GM13976 (cell line): ENCODE data around the gene PLPP4.

Experiments
- DNase-seq: peaks from one replicate; pipeline ENCODE4 v3.0.0; 2012; ENCODE audit warnings: low spot score
- in situ Hi-C: fragments of 300-500 bp; cut with MboI; formaldehyde crosslinking; loops from one replicate; pipeline ENCODE4 v1.12.0; 2022; ENCODE audit warnings: low sequenced_read_pairs, mixed read lengths, inconsistent platforms; ENCODE audit not compliant: unreplicated experiment
- TF ChIP-seq, protein P1 (sequence below): IDR thresholded peaks from 2 replicates; pipeline ENCODE4 v1.5.1; 2012; ENCODE audit warnings: borderline replicate concordance, mild to moderate bottlenecking; ENCODE audit not compliant: insufficient read depth; ENCODE audit errors: extremely low read depth, missing control alignments, control extremely low read depth

PLPP4 gene

DNA sequence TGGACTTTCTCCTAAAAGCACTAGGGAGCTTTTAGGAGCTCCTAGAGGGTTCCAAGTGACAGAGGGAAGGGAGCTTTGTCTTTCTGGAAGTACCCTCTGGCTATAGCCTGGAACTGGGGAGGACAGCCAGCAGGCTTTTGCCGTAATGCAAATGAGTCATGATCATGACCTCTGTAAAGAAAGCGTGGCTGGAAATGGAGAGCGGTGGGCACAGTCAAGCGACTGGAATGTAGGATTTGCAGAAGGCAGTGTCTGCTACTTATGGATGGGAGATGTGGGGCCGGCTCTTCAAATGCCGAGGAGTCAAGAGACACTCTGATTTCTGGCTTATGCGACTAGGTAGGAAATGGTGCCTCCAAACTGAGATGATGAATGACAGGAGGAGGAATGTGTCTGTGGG, 34.6 kb upstream of the PLPP4 start:
- TF ChIP-seq, protein P1, sequence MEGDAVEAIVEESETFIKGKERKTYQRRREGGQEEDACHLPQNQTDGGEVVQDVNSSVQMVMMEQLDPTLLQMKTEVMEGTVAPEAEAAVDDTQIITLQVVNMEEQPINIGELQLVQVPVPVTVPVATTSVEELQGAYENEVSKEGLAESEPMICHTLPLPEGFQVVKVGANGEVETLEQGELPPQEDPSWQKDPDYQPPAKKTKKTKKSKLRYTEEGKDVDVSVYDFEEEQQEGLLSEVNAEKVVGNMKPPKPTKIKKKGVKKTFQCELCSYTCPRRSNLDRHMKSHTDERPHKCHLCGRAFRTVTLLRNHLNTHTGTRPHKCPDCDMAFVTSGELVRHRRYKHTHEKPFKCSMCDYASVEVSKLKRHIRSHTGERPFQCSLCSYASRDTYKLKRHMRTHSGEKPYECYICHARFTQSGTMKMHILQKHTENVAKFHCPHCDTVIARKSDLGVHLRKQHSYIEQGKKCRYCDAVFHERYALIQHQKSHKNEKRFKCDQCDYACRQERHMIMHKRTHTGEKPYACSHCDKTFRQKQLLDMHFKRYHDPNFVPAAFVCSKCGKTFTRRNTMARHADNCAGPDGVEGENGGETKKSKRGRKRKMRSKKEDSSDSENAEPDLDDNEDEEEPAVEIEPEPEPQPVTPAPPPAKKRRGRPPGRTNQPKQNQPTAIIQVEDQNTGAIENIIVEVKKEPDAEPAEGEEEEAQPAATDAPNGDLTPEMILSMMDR, result no peak
- no peak for DNase-seq
- in situ Hi-C loops, result loop anchor here (10.0 kb wide), 1 partner anchor 312 kb away; no protein-coding TSS in a partner anchor

DNA sequence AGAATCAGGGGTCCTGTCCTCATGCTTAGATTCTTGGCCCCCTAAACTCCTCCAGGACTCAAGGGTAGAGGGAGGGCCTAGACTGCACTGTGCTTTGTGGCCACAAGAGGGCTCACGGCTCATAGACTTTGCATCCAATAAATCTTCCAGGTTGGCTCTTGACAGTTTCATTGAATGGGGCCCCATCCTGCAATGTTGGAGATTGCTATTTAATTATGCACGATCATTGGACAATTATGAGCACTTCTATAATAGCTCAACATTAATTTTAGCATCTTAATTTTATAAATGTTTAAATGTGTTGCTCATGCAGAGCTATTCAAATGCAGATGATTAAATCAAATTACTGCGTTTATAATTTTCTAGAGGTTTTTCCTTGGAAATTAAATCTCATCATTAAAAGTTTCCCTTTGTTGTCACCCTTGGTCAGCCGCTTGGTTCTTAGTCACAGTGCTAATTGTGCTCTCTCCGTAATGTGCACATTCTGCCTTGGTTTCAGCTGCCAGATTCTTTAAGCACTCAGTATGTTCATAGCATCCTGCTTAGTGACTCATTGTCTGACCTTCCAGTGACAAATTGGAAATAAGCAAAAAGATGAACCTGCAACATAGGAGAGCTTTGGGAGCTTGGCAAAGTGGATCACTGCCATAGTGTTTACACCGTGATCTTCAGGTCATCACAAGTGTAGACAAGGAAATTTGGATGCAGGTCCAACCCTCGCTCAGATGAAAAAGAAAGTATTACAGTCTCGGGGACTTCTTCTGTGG, 33.4 kb upstream of the PLPP4 start:
- in situ Hi-C loops, result loop anchor here (10.0 kb wide), 1 partner anchor 311 kb away; no protein-coding TSS in a partner anchor
- peak; percentile 57 for DNase-seq

DNA sequence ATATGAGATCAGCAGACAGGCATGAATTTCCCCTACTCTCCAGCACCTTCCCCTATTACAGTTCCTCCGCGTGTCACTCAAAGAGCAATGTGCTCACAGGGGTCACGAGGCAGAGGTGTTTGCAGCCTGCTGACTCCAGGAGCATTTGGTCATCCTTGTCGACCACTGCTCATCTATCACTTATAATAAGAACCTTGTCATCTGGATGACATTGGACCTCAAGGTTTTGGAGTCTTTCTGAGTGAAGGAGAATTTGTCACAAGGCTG, 32.9 kb upstream of the PLPP4 start:
- DNase-seq, result no peak
- TF ChIP-seq, protein P1, result no peak
- in situ Hi-C loops, result loop anchor here (10.0 kb wide), 1 partner anchor 311 kb away; no protein-coding TSS in a partner anchor

More for the DNA sequence above, 33.4 kb upstream of the PLPP4 start:
- TF ChIP-seq, protein P1, result peak; percentile 86

DNA sequence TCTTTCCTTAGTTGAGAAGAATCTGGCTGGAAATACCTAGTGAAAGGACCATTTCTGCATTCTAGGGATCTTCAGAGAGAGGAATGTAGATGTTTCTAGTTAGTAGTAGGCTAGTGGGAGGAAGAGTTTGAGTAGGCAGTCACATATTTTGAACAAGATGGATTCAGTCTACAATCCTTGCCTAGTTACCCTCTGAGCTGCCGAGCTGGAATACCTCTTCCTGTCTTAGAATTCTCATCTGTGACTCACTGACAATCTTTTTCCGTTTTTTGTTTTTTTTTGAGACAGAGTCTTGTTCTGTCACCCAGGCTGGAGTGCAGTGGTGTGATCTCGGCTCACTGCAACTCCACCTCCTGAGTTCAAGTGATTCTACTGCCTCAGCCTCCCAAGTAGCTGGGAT, 30.7 kb upstream of the PLPP4 start:
- no peak for DNase-seq
- in situ Hi-C loops, result loop anchor here (10.0 kb wide), 1 partner anchor 308 kb away; no protein-coding TSS in a partner anchor
- TF ChIP-seq, protein P1, result no peak

DNA sequence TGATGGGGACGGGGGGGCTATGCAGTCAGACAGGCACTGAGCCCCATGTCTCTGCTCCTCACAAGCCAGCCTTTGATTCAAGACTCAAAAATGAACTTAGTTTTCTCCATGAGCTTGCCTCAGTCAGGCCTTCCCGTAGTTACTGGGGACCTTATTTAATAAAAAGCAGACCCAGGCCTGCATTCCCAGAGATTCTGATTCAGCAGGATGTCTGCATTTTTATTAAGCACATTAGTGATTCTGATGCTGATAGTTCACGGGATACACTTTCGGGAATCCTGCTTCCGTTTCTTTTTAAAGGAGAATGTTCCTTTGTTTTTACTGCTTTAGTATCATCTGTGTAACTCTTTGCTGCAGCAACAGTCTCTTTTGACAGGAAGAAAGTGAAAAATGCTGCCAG, 28.3 kb upstream of the PLPP4 start:
- DNase-seq, result no peak
- TF ChIP-seq, protein P1, result no peak
- in situ Hi-C loops, result loop anchor here (10.0 kb wide), 1 partner anchor 306 kb away; no protein-coding TSS in a partner anchor

DNA sequence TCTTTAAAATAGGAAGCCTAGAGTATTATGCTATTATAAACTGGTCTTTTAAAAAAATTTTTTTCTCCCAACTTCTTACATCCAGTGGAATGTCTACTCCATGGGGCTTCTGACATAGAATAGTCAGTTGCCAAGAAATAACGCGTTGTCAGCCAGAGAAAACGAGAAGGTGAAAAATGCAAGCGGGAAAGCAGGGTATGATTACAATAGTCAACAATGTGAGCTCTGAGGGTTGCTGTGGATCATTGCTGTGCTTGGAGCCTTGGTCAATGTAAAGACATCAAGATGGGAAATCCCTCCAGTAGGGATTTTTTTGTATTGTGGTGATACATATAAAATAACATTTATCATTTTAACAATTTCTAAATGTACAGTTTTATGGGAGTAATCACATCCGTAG, 27.6 kb upstream of the PLPP4 start:
- in situ Hi-C loops, result loop anchor here (10.0 kb wide), 1 partner anchor 305 kb away; no protein-coding TSS in a partner anchor
- TF ChIP-seq, protein P1, result no peak
- DNase-seq, result no peak
